ENCODE data around the gene POLDIP2.

Gene POLDIP2

DNA sequence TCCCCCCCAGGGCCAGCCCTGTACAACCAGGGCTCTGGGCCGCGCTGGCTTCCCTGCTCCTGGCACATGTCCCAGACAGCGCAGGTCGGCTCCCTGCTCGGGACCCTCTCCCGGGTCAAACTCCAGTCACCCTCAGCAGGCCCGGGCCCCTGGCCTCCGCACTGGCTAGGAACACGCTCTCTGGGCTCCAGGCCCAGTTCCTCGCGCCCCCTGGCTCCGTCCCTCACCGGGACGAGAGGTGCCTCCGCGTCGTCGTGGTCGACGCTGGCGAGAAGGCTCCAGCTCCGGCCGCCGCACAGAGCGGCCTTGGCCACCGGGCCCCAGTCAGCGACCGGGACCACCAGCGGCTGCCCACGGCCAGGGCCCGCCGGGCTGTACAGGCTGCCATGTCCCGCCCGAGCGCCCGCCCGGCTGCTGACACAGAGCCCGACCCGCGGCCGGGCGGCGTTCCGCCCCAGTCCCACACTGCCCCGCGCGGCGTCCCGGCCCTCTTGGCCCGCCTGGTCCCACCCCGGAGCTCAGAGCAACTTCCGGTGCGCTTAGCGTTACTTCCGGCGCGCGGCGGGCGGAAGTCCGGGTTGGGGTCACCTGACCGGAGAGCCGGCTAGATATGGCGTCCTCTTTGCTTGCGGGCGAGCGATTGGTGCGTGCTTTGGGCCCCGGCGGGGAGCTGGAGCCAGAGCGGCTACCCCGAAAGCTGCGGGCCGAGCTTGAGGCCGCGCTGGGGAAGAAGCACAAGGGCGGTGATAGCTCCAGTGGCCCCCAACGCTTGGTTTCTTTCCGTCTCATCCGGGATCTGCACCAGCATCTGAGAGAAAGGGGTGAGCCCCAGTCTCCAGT, at the start of gene POLDIP2:
Gene POLDIP2, minus strand, starts transcription at position 467 of the 840 bp plus-strand sequence. Its CDS starts 79 bp downstream, at position 388.
- H3K27ac Mint-ChIP-seq = peak within 1 kb of the TSS; percentile 95
- peaks cover 28% of the 10 kb centered on the region for H3K4me1 Mint-ChIP-seq (ENCODE audit: low read depth)
- H3K36me3 Mint-ChIP-seq (ENCODE audit: low read depth) = peaks cover 54% of the 10 kb centered on the region
- H3K27me3 Mint-ChIP-seq = no peaks in the 10 kb centered on the region
- H3K4me3 Mint-ChIP-seq = peak within 1 kb of the TSS; percentile 90
- H3K9me3 Mint-ChIP-seq = no peaks in the 10 kb centered on the region

GRCh38 chr17:28406473-28406814, 49.1 kb upstream of the POLDIP2 start:
- Mint-ChIP-seq H3K27ac (peak overlapping the region; percentile 53), H3K4me1 (ENCODE audit: low read depth) (peaks cover 14% of the 10 kb centered on the region), H3K9me3 (no peaks in the 10 kb centered on the region), H3K4me3 (peak overlapping the region; percentile 82), H3K36me3 (ENCODE audit: low read depth) (no peaks in the 10 kb centered on the region), H3K27me3 (peaks cover 15% of the 10 kb centered on the region)

DNA sequence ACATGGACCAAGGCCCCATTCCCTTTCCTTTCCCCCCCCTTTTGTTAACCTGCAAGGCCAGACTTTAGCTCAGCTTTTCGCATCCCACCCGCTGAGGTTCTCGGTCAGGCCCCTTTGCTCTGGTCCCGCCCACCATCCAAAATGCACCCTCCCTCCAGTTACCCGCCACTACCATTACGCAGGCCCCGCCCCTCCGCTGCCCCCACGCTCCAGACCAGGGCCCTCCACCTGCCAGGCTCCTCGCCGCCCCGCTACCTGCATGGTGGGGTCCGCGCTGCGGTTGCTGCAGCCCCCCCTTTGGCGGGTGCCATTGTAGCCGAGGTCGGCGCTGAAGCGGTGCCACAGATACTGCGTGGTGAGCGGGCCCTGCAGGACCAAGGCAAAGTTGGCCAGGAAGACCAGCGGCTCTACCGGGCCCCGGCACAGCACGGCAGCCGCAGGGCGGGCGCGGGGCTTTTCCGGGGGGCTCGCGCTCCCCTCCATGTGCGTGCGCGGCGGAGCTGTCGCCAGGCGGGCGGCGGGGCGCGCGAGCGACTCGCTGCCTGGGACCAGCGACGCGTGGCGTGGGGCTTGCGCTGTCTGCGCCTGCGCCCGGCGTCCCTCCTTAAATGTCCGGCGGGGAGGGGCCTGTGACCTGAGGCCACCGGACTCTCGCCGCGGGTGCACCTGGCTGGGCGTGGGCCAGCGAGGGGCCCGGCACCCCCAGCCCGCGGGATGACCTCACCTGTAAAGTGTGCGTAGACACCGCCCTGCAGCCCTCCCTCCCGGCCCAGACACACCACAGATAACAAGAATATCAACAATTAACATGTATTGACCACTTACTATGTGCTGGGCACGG, 48.5 kb upstream of the POLDIP2 start, which contains the start of gene SLC46A1:
Gene SLC46A1, minus strand, starts transcription at position 581 of the 841 bp plus-strand sequence. Its CDS starts 98 bp downstream, at position 483.
- Mint-ChIP-seq H3K27me3 (peaks cover 10% of the 10 kb centered on the region), H3K9me3 (no peaks in the 10 kb centered on the region), H3K4me1 (ENCODE audit: low read depth) (peaks cover 14% of the 10 kb centered on the region), H3K4me3 (peak within 1 kb of the TSS; percentile 82), H3K27ac (peak within 1 kb of the TSS; percentile 53), H3K36me3 (ENCODE audit: low read depth) (no peaks in the 10 kb centered on the region)

GRCh38 chr17:28404812-28405570, 47.7 kb upstream of the POLDIP2 start:
- H3K36me3 Mint-ChIP-seq (ENCODE audit: low read depth) = no peaks in the 10 kb centered on the region
- H3K27me3 Mint-ChIP-seq = peaks cover 7% of the 10 kb centered on the region
- no peak overlapping the region for H3K27ac Mint-ChIP-seq
- H3K9me3 Mint-ChIP-seq = no peaks in the 10 kb centered on the region
- peak overlapping the region; percentile 82 for H3K4me3 Mint-ChIP-seq
- peaks cover 14% of the 10 kb centered on the region for H3K4me1 Mint-ChIP-seq (ENCODE audit: low read depth)

DNA sequence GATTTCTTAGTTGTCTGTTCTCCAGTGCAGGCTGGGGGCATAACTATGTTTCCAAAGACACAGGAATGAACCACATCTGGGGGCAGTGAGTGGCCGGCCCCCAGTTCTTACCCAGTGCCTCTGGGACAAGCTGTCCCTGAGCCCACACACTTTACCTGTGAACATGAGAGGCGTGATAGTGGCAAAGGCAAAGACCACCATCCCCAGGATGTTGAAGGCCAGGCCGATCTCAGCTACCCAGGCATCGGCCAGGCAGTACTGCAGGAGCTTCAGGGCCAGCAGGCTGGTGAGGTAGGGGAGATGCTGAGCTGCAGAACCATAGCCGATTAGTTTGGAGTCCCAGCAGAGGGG, 47.1 kb upstream of the POLDIP2 start:
- Mint-ChIP-seq H3K4me3 (peak overlapping the region; percentile 17), H3K9me3 (no peaks in the 10 kb centered on the region), H3K36me3 (ENCODE audit: low read depth) (no peaks in the 10 kb centered on the region), H3K4me1 (ENCODE audit: low read depth) (peaks cover 14% of the 10 kb centered on the region), H3K27ac (no peak overlapping the region), H3K27me3 (peaks cover 7% of the 10 kb centered on the region)

- Mint-ChIP-seq H3K27me3 (peaks cover 7% of the 10 kb centered on the region), H3K36me3 (ENCODE audit: low read depth) (no peaks in the 10 kb centered on the region), H3K27ac (peak overlapping the region; percentile 4), H3K4me1 (ENCODE audit: low read depth) (peaks cover 14% of the 10 kb centered on the region), H3K9me3 (no peaks in the 10 kb centered on the region), H3K4me3 (no peak overlapping the region)
These were observed 46.7 kb upstream of the POLDIP2 start for GRCh38 chr17:28404007-28404406.

DNA sequence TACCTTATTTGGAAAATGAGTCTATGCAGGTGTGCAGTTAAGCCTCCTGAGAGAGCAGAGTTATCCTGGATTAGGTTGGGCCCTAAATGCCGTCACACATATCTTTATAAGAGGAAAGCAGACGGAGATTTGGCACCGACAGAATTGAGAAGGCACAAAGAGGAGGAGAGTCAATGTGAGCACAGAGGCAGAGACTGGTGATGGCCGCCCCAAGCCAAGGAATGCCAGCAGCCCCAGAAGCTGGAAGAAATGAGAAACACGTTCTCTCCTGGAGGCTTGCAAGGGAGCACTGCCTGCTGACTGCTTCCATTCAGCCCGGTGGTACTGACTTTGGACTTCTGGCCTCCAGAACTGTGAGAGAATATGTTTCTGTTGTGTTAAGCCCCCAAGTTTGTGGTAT, 45.5 kb upstream of the POLDIP2 start:
- Mint-ChIP-seq H3K27me3 (no peaks in the 10 kb centered on the region), H3K4me1 (ENCODE audit: low read depth) (peaks cover 14% of the 10 kb centered on the region), H3K27ac (no peak overlapping the region), H3K4me3 (no peak overlapping the region), H3K9me3 (no peaks in the 10 kb centered on the region), H3K36me3 (ENCODE audit: low read depth) (peaks cover 7% of the 10 kb centered on the region)

DNA sequence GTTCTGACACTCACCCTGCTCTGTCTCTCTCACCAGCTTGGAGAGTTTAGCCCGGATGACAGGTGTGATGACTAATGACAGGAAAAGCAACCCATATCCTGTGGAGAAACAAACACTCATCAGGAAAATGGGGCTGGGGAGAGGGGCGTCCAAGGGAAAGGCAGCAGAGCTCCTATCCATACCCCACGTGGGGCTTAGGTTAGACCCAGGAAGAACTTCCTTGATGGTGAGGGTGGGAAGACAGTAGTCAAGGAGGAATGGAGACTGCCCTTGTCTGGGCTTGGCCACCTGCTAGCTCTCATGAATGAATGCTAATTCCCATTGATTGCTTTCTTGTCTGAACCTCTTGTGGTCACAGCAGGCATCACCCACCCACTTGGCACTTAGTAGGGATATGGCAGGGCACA, 44.9 kb upstream of the POLDIP2 start:
- H3K27ac Mint-ChIP-seq = no peak overlapping the region
- no peaks in the 10 kb centered on the region for H3K27me3 Mint-ChIP-seq
- H3K4me3 Mint-ChIP-seq = no peak overlapping the region
- no peaks in the 10 kb centered on the region for H3K9me3 Mint-ChIP-seq
- H3K36me3 Mint-ChIP-seq (ENCODE audit: low read depth) = peaks cover 7% of the 10 kb centered on the region
- peaks cover 14% of the 10 kb centered on the region for H3K4me1 Mint-ChIP-seq (ENCODE audit: low read depth)

- H3K36me3 Mint-ChIP-seq (ENCODE audit: low read depth) = peaks cover 16% of the 10 kb centered on the region
- peak overlapping the region; percentile 36 for H3K27ac Mint-ChIP-seq
These were observed 42.5 kb upstream of the POLDIP2 start for GRCh38 chr17:28399808-28400207.

GRCh38 chr17:28398280-28398981, 41.1 kb upstream of the POLDIP2 start:
- Mint-ChIP-seq H3K27me3 (no peaks in the 10 kb centered on the region), H3K9me3 (no peaks in the 10 kb centered on the region), H3K4me3 (no peak overlapping the region), H3K4me1 (ENCODE audit: low read depth) (peaks cover 5% of the 10 kb centered on the region), H3K36me3 (ENCODE audit: low read depth) (peaks cover 30% of the 10 kb centered on the region), H3K27ac (peak overlapping the region; percentile 17)

More at GRCh38 chr17:28399808-28400207, 42.5 kb upstream of the POLDIP2 start:
- Mint-ChIP-seq H3K27me3 (no peaks in the 10 kb centered on the region), H3K9me3 (no peaks in the 10 kb centered on the region), H3K4me1 (ENCODE audit: low read depth) (peaks cover 5% of the 10 kb centered on the region), H3K4me3 (no peak overlapping the region)

DNA sequence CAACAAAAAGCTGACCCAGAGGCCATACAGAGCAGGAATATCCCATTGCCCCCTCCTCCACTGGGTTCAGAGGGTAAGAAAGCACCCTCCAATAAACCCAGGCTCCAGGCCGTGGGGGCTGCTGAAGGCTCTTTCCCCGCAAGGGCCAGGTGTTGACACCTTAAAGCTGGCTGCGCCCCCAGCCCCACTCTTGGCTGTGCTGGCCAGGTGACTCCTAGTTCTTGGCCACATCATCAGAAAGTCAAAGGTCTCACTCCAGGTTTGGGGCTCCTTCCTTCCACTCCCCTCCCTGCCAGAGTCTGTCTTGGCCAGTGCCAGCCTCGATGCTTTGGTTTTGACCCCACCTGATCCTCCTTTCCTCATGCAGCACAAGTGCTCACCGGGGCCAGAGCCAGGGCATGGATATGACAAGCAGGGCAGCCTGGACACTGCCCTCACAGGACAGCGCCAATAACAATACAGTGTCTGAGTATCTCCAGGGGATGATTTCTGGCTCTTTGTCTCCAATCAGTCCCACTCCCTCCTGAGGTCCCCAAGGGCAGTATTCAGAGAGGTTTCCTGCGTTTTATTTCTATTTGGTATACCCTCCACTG, 40.5 kb upstream of the POLDIP2 start:
- Mint-ChIP-seq H3K27ac (no peak overlapping the region), H3K4me1 (ENCODE audit: low read depth) (peaks cover 5% of the 10 kb centered on the region), H3K36me3 (ENCODE audit: low read depth) (peaks cover 35% of the 10 kb centered on the region), H3K27me3 (no peaks in the 10 kb centered on the region), H3K9me3 (no peaks in the 10 kb centered on the region), H3K4me3 (no peak overlapping the region)

DNA sequence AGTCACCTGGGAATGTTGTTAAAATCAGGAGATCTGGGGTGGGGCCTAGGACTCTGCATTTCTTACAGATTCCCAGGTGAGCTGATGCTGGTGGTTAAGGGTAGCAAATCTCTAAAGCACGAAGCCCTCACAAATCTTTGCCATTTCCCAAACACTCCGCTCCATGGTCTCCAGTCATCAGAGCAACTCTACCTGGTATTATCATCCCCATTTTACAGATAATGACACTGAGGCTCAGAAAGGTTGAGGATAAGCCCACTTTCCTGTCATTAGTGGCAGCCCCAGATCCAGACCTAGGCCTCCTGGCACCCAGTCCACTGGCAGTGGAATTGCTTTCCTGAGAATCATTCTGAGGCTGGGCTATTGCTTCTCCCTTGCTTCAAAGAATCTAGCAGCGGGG, 39.9 kb upstream of the POLDIP2 start:
- Mint-ChIP-seq H3K27ac (no peak overlapping the region), H3K4me1 (ENCODE audit: low read depth) (peaks cover 5% of the 10 kb centered on the region), H3K27me3 (no peaks in the 10 kb centered on the region)

GRCh38 chr17:28396635-28397239, 39.4 kb upstream of the POLDIP2 start:
- H3K27me3 Mint-ChIP-seq = no peaks in the 10 kb centered on the region
- H3K27ac Mint-ChIP-seq = no peak overlapping the region
- peaks cover 40% of the 10 kb centered on the region for H3K36me3 Mint-ChIP-seq (ENCODE audit: low read depth)
- H3K9me3 Mint-ChIP-seq = no peaks in the 10 kb centered on the region
- peaks cover under 1% of the 10 kb centered on the region for H3K4me1 Mint-ChIP-seq (ENCODE audit: low read depth)
- H3K4me3 Mint-ChIP-seq = no peak overlapping the region

More for the DNA sequence above, 39.9 kb upstream of the POLDIP2 start:
- Mint-ChIP-seq H3K9me3 (no peaks in the 10 kb centered on the region), H3K4me3 (no peak overlapping the region), H3K36me3 (ENCODE audit: low read depth) (peaks cover 40% of the 10 kb centered on the region)
